ENCODE measurements around the gene LEFTY2.

Gene LEFTY2

DNA sequence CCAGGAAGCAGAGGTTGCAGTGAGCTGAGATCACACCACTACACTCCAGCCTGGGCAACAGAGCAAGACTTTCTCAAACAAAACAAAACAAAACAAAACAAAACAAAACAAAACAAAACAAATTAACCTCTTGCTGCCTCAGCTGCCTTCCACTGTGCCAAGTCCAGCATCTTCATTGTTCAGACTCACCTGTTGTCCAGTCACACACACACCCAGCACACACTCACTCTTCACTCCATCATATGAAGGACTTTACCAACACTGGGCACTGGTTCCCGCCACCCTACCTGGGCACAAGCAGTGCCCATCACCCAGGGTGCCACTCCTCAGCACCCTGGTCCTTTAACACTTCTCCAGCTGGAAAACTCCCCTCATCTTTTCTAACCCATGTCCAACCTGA is 31.5 kb downstream of the LEFTY2 start:
- no peak overlapping the region for H3K9ac ChIP-seq (ENCODE audit: low read depth, low read length)
- no peaks in the 10 kb centered on the region for H3K9me3 ChIP-seq (ENCODE audit: insufficient read depth, low read depth, low read length)
- no peaks in the 10 kb centered on the region for H3K4me1 ChIP-seq (ENCODE audit: insufficient read depth, low read length)
- H3K27me3 ChIP-seq (ENCODE audit: insufficient read depth, low read length): peaks cover 7% of the 10 kb centered on the region
- no peaks in the 10 kb centered on the region for H3K36me3 ChIP-seq (ENCODE audit: insufficient read depth, low read depth, low read length)
- no peak overlapping the region for H3K27ac ChIP-seq (ENCODE audit: low read length)
- H3K4me3 ChIP-seq (ENCODE audit: low read length): no peak overlapping the region

DNA sequence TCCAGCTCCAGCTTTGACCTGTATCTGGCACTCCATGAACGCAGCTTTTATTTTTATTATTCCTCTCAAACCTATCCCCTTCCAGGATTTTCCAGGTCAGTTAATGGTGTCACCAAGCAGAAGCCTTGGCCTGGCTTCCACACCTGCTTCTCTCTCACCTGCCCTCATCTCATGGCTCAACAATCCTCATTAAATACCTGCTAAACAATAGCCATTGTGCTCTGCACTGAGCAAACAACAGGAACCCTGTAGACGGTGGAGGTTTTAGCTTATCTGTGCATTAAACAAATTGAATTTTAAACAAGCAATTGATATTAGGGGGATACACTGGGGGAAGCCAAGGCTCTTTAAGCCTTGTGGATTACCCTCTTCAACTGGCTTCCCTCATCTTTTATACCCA is 32.2 kb downstream of the LEFTY2 start:
- Histone ChIP-seq H3K27me3 (ENCODE audit: insufficient read depth, low read length) (peaks cover 7% of the 10 kb centered on the region), H3K4me1 (ENCODE audit: insufficient read depth, low read length) (no peaks in the 10 kb centered on the region), H3K36me3 (ENCODE audit: insufficient read depth, low read depth, low read length) (no peaks in the 10 kb centered on the region)

DNA sequence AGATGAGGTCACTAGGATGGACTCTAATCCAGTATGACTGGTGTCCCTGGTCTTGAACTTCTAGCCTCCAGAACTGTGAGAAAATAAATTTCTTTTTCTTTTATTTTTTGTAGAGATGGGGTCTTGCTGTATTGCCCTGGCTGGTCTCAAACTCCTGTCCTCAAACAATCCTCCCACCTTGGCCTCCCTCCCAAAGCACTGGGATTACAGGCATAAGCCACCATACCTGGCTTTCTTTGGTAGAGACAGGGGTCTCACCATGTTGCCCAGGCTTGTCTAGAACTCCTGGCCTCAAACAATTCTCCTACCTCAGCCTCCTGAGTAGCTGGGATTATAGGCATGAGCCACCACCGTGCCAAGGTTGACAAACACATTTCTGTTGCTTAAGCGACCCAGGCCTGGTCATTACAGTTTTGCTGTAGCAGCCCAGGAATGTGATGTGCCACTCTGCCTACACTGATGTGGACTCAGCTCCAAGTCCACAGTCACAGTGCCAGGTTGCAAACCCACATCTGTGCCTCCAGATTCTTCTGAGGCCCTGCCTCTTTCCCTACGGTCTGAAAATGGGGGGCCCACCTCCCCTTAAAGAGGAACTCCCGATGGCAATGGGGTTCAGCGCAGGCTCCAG is 32.9 kb downstream of the LEFTY2 start:
- peaks cover 7% of the 10 kb centered on the region for H3K27me3 ChIP-seq (ENCODE audit: insufficient read depth, low read length)
- H3K9ac ChIP-seq (ENCODE audit: low read depth, low read length): no peak overlapping the region
- no peaks in the 10 kb centered on the region for H3K4me1 ChIP-seq (ENCODE audit: insufficient read depth, low read length)
- H3K36me3 ChIP-seq (ENCODE audit: insufficient read depth, low read depth, low read length): no peaks in the 10 kb centered on the region
- no peaks in the 10 kb centered on the region for H3K9me3 ChIP-seq (ENCODE audit: insufficient read depth, low read depth, low read length)
- no peak overlapping the region for H3K4me3 ChIP-seq (ENCODE audit: low read length)
- no peak overlapping the region for H3K27ac ChIP-seq (ENCODE audit: low read length)

More for the DNA sequence above, 32.2 kb downstream of the LEFTY2 start:
- no peak overlapping the region for H3K4me3 ChIP-seq (ENCODE audit: low read length)
- H3K9ac ChIP-seq (ENCODE audit: low read depth, low read length): no peak overlapping the region
- no peaks in the 10 kb centered on the region for H3K9me3 ChIP-seq (ENCODE audit: insufficient read depth, low read depth, low read length)
- no peak overlapping the region for H3K27ac ChIP-seq (ENCODE audit: low read length)

DNA sequence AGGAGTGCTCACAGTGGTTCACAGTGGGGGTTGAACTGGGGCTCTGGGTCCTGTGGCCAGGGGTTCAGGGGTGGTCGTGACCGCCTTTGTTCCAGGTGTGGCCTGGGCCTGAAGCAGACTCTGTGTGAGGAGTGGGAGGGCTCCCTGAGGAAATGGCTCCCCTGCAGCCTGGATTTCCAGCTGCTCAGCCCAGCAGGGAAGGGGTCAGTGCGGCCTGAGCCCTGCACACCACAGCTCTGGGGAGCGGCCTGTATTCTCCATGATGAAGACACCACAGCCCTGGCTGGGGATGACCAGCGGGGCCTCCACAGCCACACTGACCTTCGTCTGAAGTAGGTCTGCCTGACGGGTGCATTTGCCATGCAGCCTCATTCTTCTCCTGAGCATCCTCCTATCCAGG is 33.7 kb downstream of the LEFTY2 start:
- H3K9ac ChIP-seq (ENCODE audit: low read depth, low read length): no peak overlapping the region

DNA sequence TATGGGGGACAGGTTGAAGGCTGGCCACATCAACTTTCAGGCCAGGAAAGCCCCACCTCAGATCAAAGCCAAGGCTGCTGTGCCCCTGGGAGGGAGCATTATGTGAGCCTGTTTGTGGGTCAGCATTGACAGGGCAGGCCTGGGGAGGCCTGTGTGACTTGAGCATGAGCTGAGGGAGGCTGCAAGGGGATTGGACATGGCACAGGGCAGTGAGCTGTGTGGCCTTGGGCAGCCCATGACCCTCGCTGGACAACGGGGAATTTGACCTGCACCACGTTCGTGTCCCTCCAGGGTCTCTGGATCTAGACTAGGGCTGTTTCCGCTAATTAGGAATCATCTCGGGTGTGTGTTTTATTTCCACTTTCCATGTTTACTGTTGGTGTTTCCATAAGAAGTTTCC is 34.6 kb downstream of the LEFTY2 start:
- Histone ChIP-seq H3K9ac (ENCODE audit: low read depth, low read length) (no peak overlapping the region), H3K9me3 (ENCODE audit: insufficient read depth, low read depth, low read length) (no peaks in the 10 kb centered on the region), H3K36me3 (ENCODE audit: insufficient read depth, low read depth, low read length) (no peaks in the 10 kb centered on the region), H3K4me3 (ENCODE audit: low read length) (no peak overlapping the region), H3K4me1 (ENCODE audit: insufficient read depth, low read length) (no peaks in the 10 kb centered on the region), H3K27me3 (ENCODE audit: insufficient read depth, low read length) (peaks cover under 1% of the 10 kb centered on the region), H3K27ac (ENCODE audit: low read length) (no peak overlapping the region)

More for the DNA sequence above, 33.7 kb downstream of the LEFTY2 start:
- peaks cover 7% of the 10 kb centered on the region for H3K27me3 ChIP-seq (ENCODE audit: insufficient read depth, low read length)
- H3K9me3 ChIP-seq (ENCODE audit: insufficient read depth, low read depth, low read length): no peaks in the 10 kb centered on the region
- no peaks in the 10 kb centered on the region for H3K4me1 ChIP-seq (ENCODE audit: insufficient read depth, low read length)
- no peaks in the 10 kb centered on the region for H3K36me3 ChIP-seq (ENCODE audit: insufficient read depth, low read depth, low read length)
- H3K27ac ChIP-seq (ENCODE audit: low read length): no peak overlapping the region
- H3K4me3 ChIP-seq (ENCODE audit: low read length): no peak overlapping the region

DNA sequence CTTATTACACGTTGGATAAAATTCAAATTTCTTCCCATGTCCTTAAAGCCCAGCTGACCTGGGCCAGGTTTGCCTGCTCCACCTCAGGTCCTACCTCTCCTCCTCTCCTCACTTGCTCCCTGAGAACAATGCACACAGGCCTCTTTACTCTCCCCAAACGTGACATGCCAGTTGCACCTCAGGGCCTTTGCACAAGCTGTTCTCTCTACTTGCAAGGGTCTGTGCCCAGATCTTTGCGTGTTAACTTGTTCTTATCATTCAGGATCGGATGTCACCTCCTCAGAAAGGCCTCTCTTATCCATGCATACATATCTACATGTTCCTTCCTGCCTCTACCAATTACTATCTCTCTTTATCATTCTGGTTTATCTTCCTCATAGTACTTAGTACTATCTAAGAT is 37.4 kb downstream of the LEFTY2 start:
- Histone ChIP-seq H3K36me3 (ENCODE audit: insufficient read depth, low read depth, low read length) (no peaks in the 10 kb centered on the region), H3K27me3 (ENCODE audit: insufficient read depth, low read length) (no peaks in the 10 kb centered on the region; the same call in 1 of the 2 replicates), H3K4me3 (ENCODE audit: low read length) (no peak overlapping the region), H3K9ac (ENCODE audit: low read depth, low read length) (no peak overlapping the region), H3K27ac (ENCODE audit: low read length) (no peak overlapping the region), H3K4me1 (ENCODE audit: insufficient read depth, low read length) (peaks cover 10% of the 10 kb centered on the region; the same call in 1 of the 2 replicates), H3K9me3 (ENCODE audit: insufficient read depth, low read depth, low read length) (no peaks in the 10 kb centered on the region)

DNA sequence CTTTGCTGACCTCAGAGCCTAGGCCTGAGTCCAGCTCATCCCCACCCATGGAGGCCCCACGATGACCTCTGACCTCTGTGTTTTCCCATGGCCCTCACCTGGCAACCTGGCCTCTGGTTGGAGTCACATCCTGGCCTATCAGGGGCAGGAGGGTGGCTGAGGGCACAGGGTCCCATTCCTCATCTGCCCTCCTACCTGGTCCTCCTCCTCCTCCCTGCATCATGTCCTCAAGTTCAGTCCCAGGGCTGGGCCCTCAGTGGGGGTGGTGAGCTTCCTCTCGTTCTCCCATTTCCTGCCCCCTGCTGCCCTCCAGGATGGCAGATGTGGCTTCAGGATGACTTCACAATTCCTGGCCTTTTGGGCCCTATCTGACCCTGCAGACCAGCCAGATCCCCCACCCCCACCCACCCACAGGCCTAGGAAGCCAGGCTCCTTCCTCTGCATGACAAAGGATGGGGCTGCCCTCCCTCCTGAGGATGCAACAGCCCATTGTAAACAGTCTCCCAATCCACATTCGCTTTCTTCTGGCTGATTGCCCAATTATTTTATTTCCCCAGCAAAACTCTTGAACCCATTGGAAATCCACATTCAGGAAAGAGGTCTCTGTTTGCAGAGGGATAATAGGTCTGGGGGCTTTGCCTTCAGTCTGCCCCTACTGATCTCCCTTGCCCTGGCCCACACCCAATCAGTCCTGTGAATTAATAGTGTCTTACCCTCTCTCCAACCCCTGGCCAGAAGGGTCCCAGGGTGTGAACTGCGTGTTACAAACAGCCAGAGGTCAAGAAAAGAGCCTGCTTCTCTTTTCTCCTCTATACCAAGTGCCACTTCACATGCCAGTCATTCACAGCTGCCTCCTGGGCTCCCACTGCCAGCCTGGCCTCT is 41.7 kb downstream of the LEFTY2 start:
- H3K27ac ChIP-seq (ENCODE audit: low read length): no peak overlapping the region
- H3K4me3 ChIP-seq (ENCODE audit: low read length): peak overlapping the region; percentile 31; the same call in 1 of the 2 replicates
- H3K9ac ChIP-seq (ENCODE audit: low read depth, low read length): peak overlapping the region; percentile 32; the same call in 1 of the 2 replicates
- peaks cover 19% of the 10 kb centered on the region; the same call in 1 of the 2 replicates for H3K4me1 ChIP-seq (ENCODE audit: insufficient read depth, low read length)
- H3K36me3 ChIP-seq (ENCODE audit: insufficient read depth, low read depth, low read length): no peaks in the 10 kb centered on the region
- H3K27me3 ChIP-seq (ENCODE audit: insufficient read depth, low read length): no peaks in the 10 kb centered on the region
- no peaks in the 10 kb centered on the region for H3K9me3 ChIP-seq (ENCODE audit: insufficient read depth, low read depth, low read length)

DNA sequence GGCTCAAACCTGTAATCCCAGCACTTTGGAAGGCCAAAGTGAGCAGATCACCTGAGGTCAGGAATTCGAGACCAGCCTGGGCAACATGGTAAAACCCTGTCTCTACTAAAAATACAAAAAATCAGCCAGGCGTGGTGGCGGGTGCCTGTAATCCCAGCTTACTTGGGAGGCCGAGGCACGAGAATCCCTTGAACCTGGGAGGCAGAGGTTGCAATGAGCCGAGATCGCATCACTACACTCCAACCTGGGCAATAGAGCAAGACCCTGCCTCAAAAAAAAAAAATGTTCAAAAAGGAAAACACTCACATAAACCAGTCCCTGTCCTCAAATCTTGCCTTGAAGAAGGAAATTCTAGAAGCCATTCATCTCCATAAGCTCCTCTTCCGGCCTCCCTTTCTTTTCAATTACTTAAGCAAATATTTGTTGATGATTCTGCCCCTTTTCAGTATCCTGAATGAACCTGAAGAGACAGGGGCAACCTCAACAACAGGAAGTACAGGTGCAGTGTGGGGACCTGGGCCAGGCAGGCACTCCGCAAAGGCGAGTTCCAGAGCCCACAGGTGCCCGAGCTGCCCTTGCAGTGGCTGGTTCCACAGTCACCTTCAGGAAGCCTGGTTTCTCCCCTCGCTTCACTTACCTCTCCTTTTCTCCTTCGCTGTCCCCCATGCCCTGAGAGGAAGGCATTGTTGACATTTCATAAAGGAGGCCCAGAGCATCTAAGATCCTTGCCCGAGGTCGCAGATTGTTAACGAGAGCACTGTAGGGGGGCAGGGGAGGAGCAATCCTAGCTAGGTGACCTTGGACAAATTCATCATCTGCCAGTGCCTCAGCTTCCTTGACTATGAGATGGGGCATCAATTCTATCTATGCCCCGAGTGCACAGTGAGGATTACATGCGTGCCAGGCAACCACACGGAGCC is 43.2 kb downstream of the LEFTY2 start:
- no peak overlapping the region for H3K9ac ChIP-seq (ENCODE audit: low read depth, low read length)
- no peaks in the 10 kb centered on the region for H3K27me3 ChIP-seq (ENCODE audit: insufficient read depth, low read length)
- no peak overlapping the region for H3K27ac ChIP-seq (ENCODE audit: low read length)

DNA sequence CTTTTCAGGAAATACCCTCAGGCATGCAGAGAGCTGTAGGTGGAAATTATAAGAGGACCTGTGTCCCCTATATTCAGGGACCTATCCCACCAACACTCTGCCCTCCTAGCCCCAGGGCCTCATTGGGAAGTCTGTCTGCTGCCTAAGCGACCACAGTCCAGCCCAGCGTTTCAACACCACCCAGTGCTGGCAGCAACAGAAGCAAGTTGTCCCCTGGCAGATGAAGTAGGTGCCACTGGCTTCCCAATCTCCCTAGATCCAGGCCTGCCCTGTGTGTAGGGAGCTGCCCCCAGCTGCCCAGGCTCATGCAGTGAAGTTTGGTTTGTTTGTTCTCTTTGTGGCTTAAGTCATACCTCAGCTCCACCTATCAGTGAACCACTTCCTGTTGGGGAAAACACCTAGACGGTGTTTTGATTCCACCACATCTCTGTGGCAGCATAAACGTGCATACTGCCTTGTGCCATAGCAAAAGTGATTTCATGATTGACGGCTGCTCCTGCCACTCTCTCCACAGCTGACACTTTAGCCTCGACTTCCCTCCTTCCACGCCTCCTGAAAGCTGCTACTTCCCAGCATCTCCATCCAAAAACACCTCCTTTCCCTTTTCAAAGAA is 44.0 kb downstream of the LEFTY2 start:
- Histone ChIP-seq H3K27ac (ENCODE audit: low read length) (no peak overlapping the region), H3K4me1 (ENCODE audit: insufficient read depth, low read length) (peaks cover 19% of the 10 kb centered on the region; the same call in 1 of the 2 replicates), H3K4me3 (ENCODE audit: low read length) (no peak overlapping the region), H3K36me3 (ENCODE audit: insufficient read depth, low read depth, low read length) (no peaks in the 10 kb centered on the region), H3K9me3 (ENCODE audit: insufficient read depth, low read depth, low read length) (no peaks in the 10 kb centered on the region), H3K9ac (ENCODE audit: low read depth, low read length) (no peak overlapping the region), H3K27me3 (ENCODE audit: insufficient read depth, low read length) (no peaks in the 10 kb centered on the region)

More for the DNA sequence above, 43.2 kb downstream of the LEFTY2 start:
- Histone ChIP-seq H3K4me3 (ENCODE audit: low read length) (no peak overlapping the region), H3K4me1 (ENCODE audit: insufficient read depth, low read length) (peaks cover 19% of the 10 kb centered on the region; the same call in 1 of the 2 replicates), H3K36me3 (ENCODE audit: insufficient read depth, low read depth, low read length) (no peaks in the 10 kb centered on the region), H3K9me3 (ENCODE audit: insufficient read depth, low read depth, low read length) (no peaks in the 10 kb centered on the region)

DNA sequence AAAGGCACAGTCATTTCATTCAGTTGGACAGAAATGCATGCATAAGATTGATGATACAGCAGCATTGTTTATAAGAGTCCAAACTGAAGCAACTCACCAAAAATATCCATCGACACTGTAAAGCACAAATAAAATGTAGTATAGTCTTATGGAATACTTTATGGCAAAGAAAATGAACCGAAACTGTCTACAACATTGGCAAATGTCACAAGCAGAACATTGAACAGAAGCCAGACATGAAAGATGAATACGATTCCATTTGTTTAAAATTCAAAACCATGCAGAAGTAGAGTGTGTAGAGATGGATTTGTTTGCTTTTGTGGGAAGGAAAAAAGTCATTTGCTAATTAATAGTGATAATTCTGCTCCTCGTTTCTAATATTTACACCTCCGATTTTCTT is 44.5 kb downstream of the LEFTY2 start:
- H3K4me3 ChIP-seq (ENCODE audit: low read length): no peak overlapping the region
- no peaks in the 10 kb centered on the region for H3K36me3 ChIP-seq (ENCODE audit: insufficient read depth, low read depth, low read length)
- no peaks in the 10 kb centered on the region for H3K27me3 ChIP-seq (ENCODE audit: insufficient read depth, low read length)
- H3K9me3 ChIP-seq (ENCODE audit: insufficient read depth, low read depth, low read length): no peaks in the 10 kb centered on the region
- peaks cover 19% of the 10 kb centered on the region; the same call in 1 of the 2 replicates for H3K4me1 ChIP-seq (ENCODE audit: insufficient read depth, low read length)
- no peak overlapping the region for H3K9ac ChIP-seq (ENCODE audit: low read depth, low read length)
- no peak overlapping the region for H3K27ac ChIP-seq (ENCODE audit: low read length)

DNA sequence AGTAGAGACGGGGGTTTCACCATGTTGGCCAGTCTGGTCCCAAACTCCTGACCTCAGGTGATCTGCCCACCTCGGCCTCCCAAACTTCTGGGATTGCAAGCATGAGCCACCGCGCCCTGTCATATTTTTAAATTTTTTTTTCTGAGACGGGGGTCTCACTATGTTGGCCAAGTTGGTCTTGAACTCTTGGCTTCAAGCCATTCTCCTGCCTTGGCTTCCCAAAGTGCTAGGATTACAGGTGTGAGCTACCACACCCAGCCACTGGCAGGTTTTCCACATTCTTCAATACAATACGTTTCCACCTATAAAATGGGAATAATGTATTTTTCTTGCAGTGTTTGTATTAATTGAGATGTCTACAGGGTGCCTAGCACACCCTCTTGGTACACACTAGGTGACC is 48.7 kb downstream of the LEFTY2 start:
- Histone ChIP-seq H3K4me3 (ENCODE audit: low read length) (no peak overlapping the region), H3K9ac (ENCODE audit: low read depth, low read length) (no peak overlapping the region), H3K27ac (ENCODE audit: low read length) (no peak overlapping the region), H3K4me1 (ENCODE audit: insufficient read depth, low read length) (peaks cover 15% of the 10 kb centered on the region; the same call in 1 of the 2 replicates), H3K9me3 (ENCODE audit: insufficient read depth, low read depth, low read length) (no peaks in the 10 kb centered on the region), H3K36me3 (ENCODE audit: insufficient read depth, low read depth, low read length) (no peaks in the 10 kb centered on the region), H3K27me3 (ENCODE audit: insufficient read depth, low read length) (peaks cover 22% of the 10 kb centered on the region)

All from iPS-20b (cell line).